GM12865 (cell line): ENCODE results near the gene ACHE.
"Not testable (repeated sequence)": the region's sequence is repeated elsewhere in the genome, so short reads cannot be mapped to it uniquely, and the experiment has no call there.

Experiments used
- DNase-seq: peaks from one replicate; pipeline ENCODE4 v3.0.0; 2010; ENCODE audit warnings: low read depth
- H3K4me3 ChIP-seq: 2 replicates; pipeline ENCODE4 v1.5.1; 2011; ENCODE audit warnings: mild to moderate bottlenecking, low read depth, low read length, control low read depth
- TF ChIP-seq, protein P1 (sequence below): IDR thresholded peaks from 2 replicates; pipeline ENCODE4 v1.5.1; 2011; ENCODE audit warnings: low read length, control low read depth, low read depth, inconsistent platforms; ENCODE audit not compliant: insufficient read depth; ENCODE audit errors: missing control alignments

ACHE gene

DNA sequence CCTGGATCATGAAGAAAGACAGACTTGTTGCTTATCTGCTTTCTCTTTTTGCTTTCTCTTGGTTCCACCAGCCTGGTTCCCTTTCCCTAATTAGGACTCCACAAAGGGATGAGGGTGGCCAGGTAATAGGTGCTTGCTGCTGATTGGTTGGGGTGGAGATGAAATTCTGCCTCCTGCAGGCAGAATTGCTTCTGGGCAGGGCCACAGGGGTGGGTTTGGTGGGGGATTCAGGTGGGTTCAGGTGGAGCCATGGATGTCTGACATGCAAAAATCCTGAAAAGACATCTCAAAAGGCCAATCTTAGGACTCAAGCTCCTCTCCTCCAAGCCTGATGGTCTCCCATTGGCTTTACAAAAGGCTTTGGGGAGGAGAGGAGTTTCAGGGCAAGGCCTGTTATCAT is 25.4 kb upstream of the ACHE start:
- no peak for DNase-seq

DNA sequence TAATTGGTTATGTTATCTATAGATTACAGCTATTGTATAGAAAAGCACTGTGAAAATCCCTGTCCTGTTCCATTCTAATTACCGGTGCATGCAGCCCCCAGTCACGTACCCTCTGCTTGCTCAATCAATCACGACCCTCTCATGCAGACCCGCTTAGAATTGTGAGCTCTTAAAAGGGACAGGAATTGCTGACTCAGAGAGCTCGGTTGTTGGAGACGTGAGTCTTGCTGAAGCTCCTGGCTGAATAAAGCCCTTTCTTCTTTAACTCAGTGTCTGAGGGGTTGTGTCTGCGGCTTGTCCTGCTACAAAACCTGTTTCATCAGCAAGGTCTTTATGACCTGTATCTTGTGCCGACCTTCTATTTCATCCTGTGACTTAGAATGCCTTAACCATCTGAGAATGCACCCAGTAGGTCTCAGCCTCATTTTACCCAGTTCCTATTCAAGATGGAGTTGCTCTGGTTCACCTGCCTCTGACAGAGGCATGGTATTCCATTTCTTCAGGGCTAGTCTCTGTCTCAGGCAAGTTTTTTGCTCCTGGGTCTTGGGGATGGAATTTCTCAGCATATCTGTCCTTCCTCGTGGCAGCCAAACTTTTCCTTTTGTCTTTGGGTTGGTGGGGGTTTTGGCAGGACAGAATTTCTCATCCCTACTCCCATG is 24.2 kb upstream of the ACHE start:
- not testable (repeated sequence) for DNase-seq, H3K4me3 ChIP-seq

More for the DNA sequence above, 25.4 kb upstream of the ACHE start:
- no peak overlapping the region for H3K4me3 ChIP-seq
- TF ChIP-seq, protein P1, sequence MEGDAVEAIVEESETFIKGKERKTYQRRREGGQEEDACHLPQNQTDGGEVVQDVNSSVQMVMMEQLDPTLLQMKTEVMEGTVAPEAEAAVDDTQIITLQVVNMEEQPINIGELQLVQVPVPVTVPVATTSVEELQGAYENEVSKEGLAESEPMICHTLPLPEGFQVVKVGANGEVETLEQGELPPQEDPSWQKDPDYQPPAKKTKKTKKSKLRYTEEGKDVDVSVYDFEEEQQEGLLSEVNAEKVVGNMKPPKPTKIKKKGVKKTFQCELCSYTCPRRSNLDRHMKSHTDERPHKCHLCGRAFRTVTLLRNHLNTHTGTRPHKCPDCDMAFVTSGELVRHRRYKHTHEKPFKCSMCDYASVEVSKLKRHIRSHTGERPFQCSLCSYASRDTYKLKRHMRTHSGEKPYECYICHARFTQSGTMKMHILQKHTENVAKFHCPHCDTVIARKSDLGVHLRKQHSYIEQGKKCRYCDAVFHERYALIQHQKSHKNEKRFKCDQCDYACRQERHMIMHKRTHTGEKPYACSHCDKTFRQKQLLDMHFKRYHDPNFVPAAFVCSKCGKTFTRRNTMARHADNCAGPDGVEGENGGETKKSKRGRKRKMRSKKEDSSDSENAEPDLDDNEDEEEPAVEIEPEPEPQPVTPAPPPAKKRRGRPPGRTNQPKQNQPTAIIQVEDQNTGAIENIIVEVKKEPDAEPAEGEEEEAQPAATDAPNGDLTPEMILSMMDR = no peak

DNA sequence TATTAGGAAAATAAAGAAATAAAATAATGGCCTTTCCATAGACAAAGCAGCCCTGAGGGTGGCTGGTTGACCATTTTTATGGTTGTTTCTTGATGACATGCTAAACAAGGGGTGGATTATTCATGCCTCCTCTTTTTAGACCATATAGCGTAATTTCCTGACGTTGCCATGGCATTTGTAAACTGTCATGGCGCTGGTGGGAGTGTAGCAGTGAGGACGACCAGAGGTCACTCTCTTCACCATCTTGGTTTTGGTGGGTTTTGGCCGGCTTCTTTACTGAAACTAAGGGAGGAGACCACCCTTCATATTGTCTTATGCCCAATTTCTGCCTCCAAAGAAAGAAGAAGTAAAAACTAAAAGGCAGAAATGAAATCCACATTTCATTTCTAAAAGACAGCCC is 23.6 kb upstream of the ACHE start:
- not testable (repeated sequence) for DNase-seq, H3K4me3 ChIP-seq

DNA sequence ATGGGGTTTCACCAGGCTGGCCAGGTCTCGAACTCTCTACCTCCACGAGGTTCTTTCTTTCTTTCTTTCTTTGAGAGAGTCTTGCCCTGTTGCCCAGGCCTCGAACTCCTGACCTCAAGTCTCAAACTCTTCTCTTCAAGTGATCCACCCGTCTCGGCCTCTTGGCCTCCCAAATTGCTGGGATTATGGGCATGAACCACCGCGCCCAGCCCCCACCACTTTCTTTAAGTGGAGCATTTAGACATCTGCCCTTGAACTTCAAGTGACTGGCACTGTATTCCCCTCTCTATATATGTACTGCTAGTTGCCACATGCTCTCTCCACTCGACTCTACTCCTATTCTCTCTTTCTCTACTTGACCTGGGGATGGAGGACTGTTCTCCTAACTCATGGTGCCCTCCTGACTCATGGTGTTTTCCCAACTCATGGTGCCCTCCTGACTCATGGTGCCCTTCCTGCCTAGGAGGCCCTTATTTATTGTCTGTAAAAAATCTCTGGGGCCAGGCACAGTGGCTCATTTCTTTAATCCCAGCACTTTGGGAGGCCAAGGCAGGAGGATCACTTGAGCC is 19.3 kb upstream of the ACHE start:
- TF ChIP-seq, protein P1 = no peak

DNA sequence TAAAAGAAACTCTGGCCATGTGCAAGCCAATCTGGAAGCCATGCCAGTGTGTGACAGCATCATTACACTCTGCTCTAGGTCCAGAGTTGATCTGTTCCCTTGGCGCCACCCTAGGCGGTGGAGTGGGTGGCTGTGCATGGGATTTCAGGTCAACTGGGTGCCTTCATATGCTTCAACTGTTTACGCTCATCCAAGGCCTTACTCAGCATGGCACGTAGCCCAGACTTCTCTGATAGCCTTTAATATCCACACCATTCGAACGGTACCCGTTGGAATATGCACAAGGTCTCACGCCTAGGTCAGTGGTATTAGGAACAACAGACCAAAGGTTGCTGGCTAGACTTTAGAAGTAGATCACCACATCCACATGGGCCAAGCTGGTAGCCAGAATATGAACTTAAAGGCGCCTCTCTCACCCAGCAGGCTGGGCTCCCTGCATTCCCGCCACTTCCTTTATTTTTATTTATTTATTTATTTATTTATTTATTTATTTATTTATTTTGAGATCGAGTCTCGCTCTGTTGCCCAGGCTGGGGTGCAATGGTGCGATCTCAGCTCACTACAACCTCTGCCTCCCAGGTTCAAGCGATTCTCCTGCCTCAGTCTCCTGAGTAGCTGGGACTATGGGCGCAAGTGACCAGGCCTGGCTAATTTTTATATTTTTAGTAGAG is 18.7 kb upstream of the ACHE start:
- DNase-seq = no peak
- TF ChIP-seq, protein P1 = no peak

More for the DNA sequence above, 19.3 kb upstream of the ACHE start:
- DNase-seq = no peak
- H3K4me3 ChIP-seq = no peak overlapping the region

DNA sequence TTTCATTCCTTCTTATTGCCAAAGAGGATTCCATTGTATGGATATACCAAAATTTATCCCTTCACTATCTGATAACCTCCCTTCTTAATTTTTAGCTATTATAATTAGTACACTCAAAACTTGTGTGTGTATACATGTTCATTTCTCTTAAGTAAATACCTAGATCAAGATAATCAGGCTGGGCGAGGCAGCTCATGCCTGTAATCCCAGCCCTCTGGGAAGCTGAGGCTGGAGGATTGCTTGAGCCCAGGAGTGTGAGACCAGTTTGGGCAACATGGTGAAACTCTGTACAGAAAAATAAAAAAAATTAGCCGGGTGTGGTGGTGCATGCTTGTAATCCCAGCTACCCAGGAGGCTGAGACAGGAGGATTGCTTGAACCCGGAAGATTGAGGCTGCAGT is 15.8 kb upstream of the ACHE start:
- no peak overlapping the region for H3K4me3 ChIP-seq
- DNase-seq = no peak
- TF ChIP-seq, protein P1 = no peak

More for the DNA sequence above, 18.7 kb upstream of the ACHE start:
- H3K4me3 ChIP-seq = no peak overlapping the region

DNA sequence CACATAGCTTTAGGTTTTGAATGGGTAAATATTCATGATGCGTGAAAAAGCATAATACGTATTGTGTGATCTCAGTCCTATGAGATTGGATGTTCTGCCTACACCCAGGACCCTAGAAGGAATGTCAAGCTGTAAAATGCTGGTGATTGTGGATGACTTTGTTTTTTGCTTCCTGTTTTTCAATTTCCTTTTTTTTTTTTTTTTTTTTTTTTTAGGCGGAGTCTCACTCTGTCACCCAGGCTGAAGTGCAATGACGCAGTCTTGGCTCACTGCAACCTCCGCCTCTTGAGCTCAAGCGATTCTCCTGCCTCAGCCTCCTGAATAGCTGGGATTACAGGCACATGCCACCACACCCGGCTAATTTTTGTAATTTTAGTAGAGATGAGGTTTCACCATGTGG is 14.8 kb upstream of the ACHE start:
- not testable (repeated sequence) for H3K4me3 ChIP-seq, DNase-seq

DNA sequence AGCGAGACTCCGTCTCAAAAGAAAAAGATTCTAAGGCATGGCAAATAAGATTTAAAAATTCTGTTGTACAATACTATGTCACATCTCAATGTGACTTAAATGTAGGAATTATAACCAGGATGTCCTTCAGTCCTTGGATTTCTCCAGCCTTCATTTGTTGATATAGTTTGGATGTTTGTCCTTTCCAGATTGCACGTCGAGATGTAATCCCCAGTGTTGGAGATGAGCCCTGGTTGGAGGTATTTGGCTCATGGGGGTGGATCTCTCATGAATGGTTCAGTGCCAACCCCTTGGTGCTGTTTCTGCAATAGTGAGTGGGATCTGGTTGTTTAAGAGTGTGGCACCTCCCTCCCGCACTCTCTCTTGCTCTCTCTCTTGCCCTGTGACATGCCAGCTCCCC is 12.8 kb upstream of the ACHE start:
- H3K4me3 ChIP-seq = no peak overlapping the region
- no peak for DNase-seq
- TF ChIP-seq, protein P1 = no peak
